HepG2 (cell line): ENCODE data around the gene PLLP. TPM values are rescaled to one million over a fixed set of nuclear protein-coding genes. Genes with fewer than 3 reads are reported as not detected.

Source experiments
- ARNTL ChIP-seq: sonication (generic); formaldehyde crosslinking; IDR thresholded peaks from 2 replicates; pipeline ENCODE4 v1.4.0; 2020; ENCODE audit warnings: mild to moderate bottlenecking, missing genetic modification reagents
- BATF2 ChIP-seq: sonication (generic); formaldehyde crosslinking; IDR thresholded peaks from 2 replicates; pipeline ENCODE4 v1.8.0; 2022; ENCODE audit warnings: mild to moderate bottlenecking, missing genetic modification reagents, moderate library complexity
- CBX2 ChIP-seq, 2 experiments: fragments of 200-600 bp in 1 of 2; sonication (generic); formaldehyde crosslinking in 1 of 2; IDR thresholded peaks; 2 replicates each; pipeline versions ENCODE4 v1.7.0 to v1.8.1; 2018 to 2022; ENCODE audit warnings: low read depth in 2 of 2, low read length in 1 of 2, mild to moderate bottlenecking in 1 of 2, missing genetic modification reagents in 1 of 2
- CHCHD3 ChIP-seq: sonication (generic); formaldehyde crosslinking; IDR thresholded peaks from 2 replicates; pipeline ENCODE4 v1.8.0; 2022; ENCODE audit warnings: mild to moderate bottlenecking, missing genetic modification reagents, moderate library complexity
- EHMT2 ChIP-seq: fragments of 200-600 bp; sonication (generic); IDR thresholded peaks from 2 replicates; pipeline ENCODE4 v1.7.0; 2017; ENCODE audit warnings: antibody characterized with exemption, low read depth, low read length, borderline replicate concordance
- GMEB1 ChIP-seq: sonication (generic); formaldehyde crosslinking; IDR thresholded peaks from 2 replicates; pipeline ENCODE4 v1.5.1; 2020; ENCODE audit warnings: missing genetic modification reagents, mild to moderate bottlenecking, borderline replicate concordance
- GZF1 ChIP-seq: sonication (generic); formaldehyde crosslinking; IDR thresholded peaks from 2 replicates; pipeline ENCODE4 v1.5.1; 2020; ENCODE audit warnings: mild to moderate bottlenecking, missing genetic modification reagents
- MYC ChIP-seq: sonication (generic); formaldehyde crosslinking; IDR thresholded peaks from 2 replicates; pipeline ENCODE4 v1.9.0; 2021; ENCODE audit warnings: missing genetic modification reagents, borderline replicate concordance
- NBN ChIP-seq: fragments of 450-650 bp; conservative IDR thresholded peaks from 2 replicates; pipeline ENCODE4 v1.6.1; 2017
- PAWR ChIP-seq: sonication (generic); formaldehyde crosslinking; IDR thresholded peaks from 2 replicates; pipeline ENCODE4 v1.4.0; 2020; ENCODE audit warnings: missing genetic modification reagents, mild to moderate bottlenecking, borderline replicate concordance
- PHB2 ChIP-seq: fragments of 450-650 bp; IDR thresholded peaks from 2 replicates; pipeline ENCODE4 v1.6.1; 2018; ENCODE audit not compliant: partially characterized antibody
- PRDM4 ChIP-seq: sonication (generic); formaldehyde crosslinking; IDR thresholded peaks from 2 replicates; pipeline ENCODE4 v1.9.0; 2021; ENCODE audit warnings: missing genetic modification reagents, borderline replicate concordance
- RBM39 ChIP-seq: fragments of 200-400 bp; formaldehyde crosslinking; IDR thresholded peaks from one replicate; pipeline ENCODE4 v1.6.1; 2018; ENCODE audit warnings: antibody characterized with exemption, mild to moderate bottlenecking, low read depth, low read length; ENCODE audit not compliant: poor library complexity, severe bottlenecking
- SRSF1 ChIP-seq: fragments of 200-400 bp; formaldehyde crosslinking; optimal IDR thresholded peaks from 2 replicates; pipeline ENCODE3; 2017; ENCODE audit warnings: mild to moderate bottlenecking, low read depth, low read length, moderate library complexity
- TFDP2 ChIP-seq: sonication (generic); formaldehyde crosslinking; IDR thresholded peaks from 2 replicates; pipeline ENCODE4 v1.4.0; 2020; ENCODE audit warnings: missing genetic modification reagents
- ZBTB34 ChIP-seq: sonication (generic); formaldehyde crosslinking; IDR thresholded peaks from 2 replicates; pipeline ENCODE4 v1.8.0; 2022; ENCODE audit warnings: mild to moderate bottlenecking, missing genetic modification reagents
- ZFP41 ChIP-seq: sonication (generic); formaldehyde crosslinking; IDR thresholded peaks from 2 replicates; pipeline ENCODE4 v1.4.0; 2020; ENCODE audit warnings: mild to moderate bottlenecking, missing genetic modification reagents, borderline replicate concordance
- ZNF460 ChIP-seq: sonication (generic); formaldehyde crosslinking; IDR thresholded peaks from 2 replicates; pipeline ENCODE4 v1.5.1; 2020; ENCODE audit warnings: missing genetic modification reagents, mild to moderate bottlenecking, borderline replicate concordance
- ZNF550 ChIP-seq: sonication (generic); formaldehyde crosslinking; IDR thresholded peaks from 2 replicates; pipeline ENCODE4 v1.4.0; 2020; ENCODE audit warnings: mild to moderate bottlenecking, missing genetic modification reagents, borderline replicate concordance
- ZNF598 ChIP-seq: sonication (generic); formaldehyde crosslinking; IDR thresholded peaks from 2 replicates; pipeline ENCODE4 v1.5.1; 2020; ENCODE audit warnings: mild to moderate bottlenecking, missing genetic modification reagents, borderline replicate concordance
- ZNF713 ChIP-seq: sonication (generic); formaldehyde crosslinking; IDR thresholded peaks from 2 replicates; pipeline ENCODE4 v1.4.0; 2020; ENCODE audit warnings: mild to moderate bottlenecking, missing genetic modification reagents
- polyA plus RNA-seq, 8 experiments: library from polyadenylated mRNA; depleted of rRNA in 3 of 8; stranded (reverse) in 7 of 8; unstranded in 1 of 8; fragments of >200 nt; fragmentation: Illumina TruSeq in 4 of 8; extraction: Trizol in 4 of 8; gene quantifications; 2 replicates each; pipeline versions ENCODE4 v1.2.1 to v1.2.3, GENCODE V29; 2011 to 2016; ENCODE audit warnings: low read depth in 4 of 8, missing spikeins in 1 of 8, mixed read lengths in 1 of 8; ENCODE audit not compliant: insufficient read depth in 1 of 8
- total RNA-seq, 5 experiments: library from RNA; depleted of rRNA; stranded (reverse); fragments of >200 nt; fragmentation: Illumina TruSeq; extraction: Trizol; gene quantifications; 2 replicates each; pipeline ENCODE4 v1.2.3, GENCODE V29; 2016; ENCODE audit warnings: low read depth in 1 of 5

Gene PLLP
- total and polyA plus RNA-seq, 2 of the 13 experiments (the other 11 are each of a cell fraction or from before 2014, with no cell fraction given): 60.6 to 127 TPM

- TF ChIP-seq NBN (no peak), ZNF598 (CRISPR knock-in tag) (no peak; the same call in 1 of the 2 replicates), PAWR (CRISPR knock-in tag) (no peak; the same call in 1 of the 2 replicates), ARNTL (CRISPR knock-in tag) (no peak; the same call in 1 of the 2 replicates), EHMT2 (no peak; the same call in 1 of the 2 replicates), ZNF550 (CRISPR knock-in tag) (no peak), BATF2 (CRISPR knock-in tag) (no peak), PRDM4 (CRISPR knock-in tag) (0 out of 2 replicates have a peak, but pooled peaks have one; percentile 46), RBM39 (no peak), GZF1 (CRISPR knock-in tag) (0 out of 2 replicates have a peak, but pooled peaks have one; percentile 20), ZBTB34 (CRISPR knock-in tag) (no peak), ZFP41 (CRISPR knock-in tag) (peak; percentile 79; the same call in 1 of the 2 replicates), GMEB1 (CRISPR knock-in tag) (no peak), CHCHD3 (CRISPR knock-in tag) (peak; percentile 68; the same call in 1 of the 2 replicates), MYC (CRISPR knock-in tag) (peak; percentile 66), ZNF713 (CRISPR knock-in tag) (no peak), CBX2 (IDR thresholded peaks at IDR 0.05; ENCODE audit: low read depth, low read length) (no peak), CBX2 (CRISPR knock-in tag; IDR thresholded peaks at IDR 0.05; ENCODE audit: low read depth) (0 out of 2 replicates have a peak, but pooled peaks have one; percentile 27), SRSF1 (peak; percentile 73), ZNF460 (CRISPR knock-in tag) (peak; percentile 58; the same call in 1 of the 2 replicates), TFDP2 (peak; percentile 50), PHB2 (no peak)
Measured at GRCh38 chr16:57299719-57300386, 15.4 kb upstream of the PLLP start (continued).
